MCF 10A (cell line): ENCODE measurements around the gene BAG5. TPM values are rescaled to one million over a fixed set of nuclear protein-coding genes. Genes with fewer than 3 reads are reported as not detected.

Experiments
- BruUV-seq: library from RNA; stranded (reverse); fragments of 400-500 nt; replicated peaks from 2 replicates; lab custom pipeline; 2021; lab: Mats Ljungman, UMichigan
- CTCF ChIA-PET: fragments of 300-600 bp; sonication (Branson Sonifier 250); formaldehyde crosslinking; extraction: SDS; loops from one replicate; lab custom pipeline; 2021; ENCODE audit warnings: antibody characterized with exemption, inconsistent platforms; lab: Yijun Ruan, JAX
- POLR2A ChIA-PET: fragments of 300-600, 350-650 bp; sonication (Branson Sonifier 250); formaldehyde crosslinking; extraction: SDS; loops from one replicate; lab custom pipeline; 2020; ENCODE audit warnings: antibody characterized with exemption, inconsistent platforms; lab: Yijun Ruan, JAX
- DNase-seq: peaks from one replicate; pipeline ENCODE4 v3.0.0-alpha.2; 2018; ENCODE audit not compliant: unreplicated experiment
- H3K27ac Mint-ChIP-seq: one replicate; pipeline ENCODE4 v1.8.0; 2022; ENCODE audit warnings: mild to moderate bottlenecking, low read depth, mixed read lengths; ENCODE audit not compliant: unreplicated experiment
- H3K27me3 Mint-ChIP-seq: one replicate; pipeline ENCODE4 v1.8.0; 2022; ENCODE audit warnings: mixed read lengths; ENCODE audit not compliant: insufficient read depth, unreplicated experiment
- H3K36me3 Mint-ChIP-seq: one replicate; pipeline ENCODE4 v1.8.0; 2022; ENCODE audit warnings: mild to moderate bottlenecking, moderate library complexity, mixed read lengths; ENCODE audit not compliant: insufficient read depth, unreplicated experiment
- H3K4me1 Mint-ChIP-seq: one replicate; pipeline ENCODE4 v1.8.0; 2022; ENCODE audit warnings: mixed read lengths; ENCODE audit not compliant: insufficient read depth, unreplicated experiment
- H3K4me3 Mint-ChIP-seq: one replicate; pipeline ENCODE4 v1.8.0; 2022; ENCODE audit warnings: mild to moderate bottlenecking, moderate library complexity, mixed read lengths; ENCODE audit not compliant: unreplicated experiment
- H3K9me3 Mint-ChIP-seq: one replicate; pipeline ENCODE4 v1.8.0; 2022; ENCODE audit warnings: mixed read lengths; ENCODE audit not compliant: unreplicated experiment
- intact Hi-C: fragments of 100-400 bp; cut with micrococcal nuclease; formaldehyde crosslinking; loops from 2 replicates; pipeline ENCODE4 v1.14.1; 2022
- total RNA-seq: library from RNA; stranded (reverse); gene quantifications from 2 replicates; pipeline ENCODE4 v1.2.3, GENCODE V29; 2022
- TF ChIP-seq, protein P1 (sequence below): fragments of 200-600 bp; IDR thresholded peaks from one replicate; pipeline ENCODE4 v1.8.0; 2022; ENCODE audit warnings: antibody characterized with exemption, mild to moderate bottlenecking; ENCODE audit not compliant: unreplicated experiment

Gene BAG5
- total RNA-seq, 1 experiment from 2014 or later: 30.9 TPM

GRCh38 chr14:103538291-103539055 lies 24.0 kb downstream of the BAG5 start:
- H3K4me3 Mint-ChIP-seq: no peak overlapping the region
- H3K9me3 Mint-ChIP-seq: no peaks in the 10 kb centered on the region
- H3K36me3 Mint-ChIP-seq: peaks cover 39% of the 10 kb centered on the region
- ChIA-PET CTCF (interaction anchor here (0.6 to 6.8 kb wide), 3 partner anchors 9 to 23 kb away, joined by 3 to 44 read pairs (median 4); no protein-coding TSS in a partner anchor), POLR2A (interaction anchor here (0.5 to 2.4 kb wide), 2 partner anchors 9 to 1483 kb away, joined by 3 to 15 read pairs; partner anchors contain the start of genes CDCA4 and TRMT61A)
- intact Hi-C loops: no loop called here
- no peak for DNase-seq
- no TSS peak for BruUV-seq
- H3K27ac Mint-ChIP-seq: no peak overlapping the region
- no peaks in the 10 kb centered on the region for H3K27me3 Mint-ChIP-seq
- TF ChIP-seq, protein P1, sequence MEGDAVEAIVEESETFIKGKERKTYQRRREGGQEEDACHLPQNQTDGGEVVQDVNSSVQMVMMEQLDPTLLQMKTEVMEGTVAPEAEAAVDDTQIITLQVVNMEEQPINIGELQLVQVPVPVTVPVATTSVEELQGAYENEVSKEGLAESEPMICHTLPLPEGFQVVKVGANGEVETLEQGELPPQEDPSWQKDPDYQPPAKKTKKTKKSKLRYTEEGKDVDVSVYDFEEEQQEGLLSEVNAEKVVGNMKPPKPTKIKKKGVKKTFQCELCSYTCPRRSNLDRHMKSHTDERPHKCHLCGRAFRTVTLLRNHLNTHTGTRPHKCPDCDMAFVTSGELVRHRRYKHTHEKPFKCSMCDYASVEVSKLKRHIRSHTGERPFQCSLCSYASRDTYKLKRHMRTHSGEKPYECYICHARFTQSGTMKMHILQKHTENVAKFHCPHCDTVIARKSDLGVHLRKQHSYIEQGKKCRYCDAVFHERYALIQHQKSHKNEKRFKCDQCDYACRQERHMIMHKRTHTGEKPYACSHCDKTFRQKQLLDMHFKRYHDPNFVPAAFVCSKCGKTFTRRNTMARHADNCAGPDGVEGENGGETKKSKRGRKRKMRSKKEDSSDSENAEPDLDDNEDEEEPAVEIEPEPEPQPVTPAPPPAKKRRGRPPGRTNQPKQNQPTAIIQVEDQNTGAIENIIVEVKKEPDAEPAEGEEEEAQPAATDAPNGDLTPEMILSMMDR: no peak
- peaks cover 13% of the 10 kb centered on the region for H3K4me1 Mint-ChIP-seq

GRCh38 chr14:103537175-103537990 lies 25.1 kb downstream of the BAG5 start:
- no peaks in the 10 kb centered on the region for H3K9me3 Mint-ChIP-seq
- no TSS peak for BruUV-seq
- H3K27ac Mint-ChIP-seq: peak overlapping the region; percentile 72
- peaks cover 13% of the 10 kb centered on the region for H3K4me1 Mint-ChIP-seq
- H3K36me3 Mint-ChIP-seq: peaks cover 39% of the 10 kb centered on the region
- TF ChIP-seq, protein P1: no peak
- H3K4me3 Mint-ChIP-seq: no peak overlapping the region
- no peaks in the 10 kb centered on the region for H3K27me3 Mint-ChIP-seq
- DNase-seq: no peak
- ChIA-PET CTCF (no interaction called here), POLR2A (interaction anchor here (0.7 to 2.4 kb wide), 2 partner anchors 8 to 1842 kb away, joined by 4 to 15 read pairs; partner anchors contain the start of gene TRMT61A)
- intact Hi-C loops: no loop called here

GRCh38 chr14:103536693-103537092 lies 25.8 kb downstream of the BAG5 start:
- ChIA-PET POLR2A (interaction anchor here (0.7 to 2.4 kb wide), 3 partner anchors 7 to 1841 kb away, joined by 3 to 15 read pairs (median 4); partner anchors contain the start of gene TRMT61A), CTCF (interaction anchor here (1.1 to 2.2 kb wide), 2 partner anchors 10 to 37 kb away, joined by 4 to 11 read pairs; no protein-coding TSS in a partner anchor)
- H3K4me3 Mint-ChIP-seq: no peak overlapping the region
- no TSS peak for BruUV-seq
- TF ChIP-seq, protein P1: no peak
- H3K36me3 Mint-ChIP-seq: peaks cover 33% of the 10 kb centered on the region
- intact Hi-C loops: no loop called here
- no peaks in the 10 kb centered on the region for H3K9me3 Mint-ChIP-seq
- peak overlapping the region; percentile 72 for H3K27ac Mint-ChIP-seq
- H3K27me3 Mint-ChIP-seq: no peaks in the 10 kb centered on the region
- DNase-seq: no peak
- H3K4me1 Mint-ChIP-seq: peaks cover 13% of the 10 kb centered on the region
